HEK293 (cell line): ENCODE measurements around the gene C6orf15.

ENCODE experiments used
- CTCF ChIA-PET: fragments of 350-600 bp; formaldehyde crosslinking; extraction: SDS; loops from one replicate; lab custom pipeline; 2021; ENCODE audit warnings: antibody characterized with exemption; lab: Yijun Ruan, JAX
- POLR2A ChIA-PET: fragments of 300-600 bp; formaldehyde crosslinking; extraction: SDS; loops from one replicate; lab custom pipeline; 2020; ENCODE audit warnings: antibody characterized with exemption, inconsistent platforms; lab: Yijun Ruan, JAX
- H3K27ac ChIP-seq: fragments of 200-500 bp; sonication (Bioruptor generic); 2 replicates; pipeline ENCODE4 v1.5.1; 2014; ENCODE audit warnings: low read depth, low read length, control low read depth, inconsistent platforms; ENCODE audit errors: extremely low read depth
- H3K36me3 ChIP-seq, 2 experiments: fragments of 200-500 bp in 1 of 2; sonication (Bioruptor generic) in 1 of 2; 1 replicate in 1 of 2; 2 replicates in 1 of 2; pipeline ENCODE4 v1.5.1; 2014 to 2017; ENCODE audit warnings: inconsistent platforms in 2 of 2, low read length in 2 of 2; ENCODE audit not compliant: control insufficient read depth in 2 of 2, insufficient read depth in 1 of 2
- H3K4me1 ChIP-seq: fragments of 200-500 bp; sonication (Bioruptor generic); 2 replicates; pipeline ENCODE4 v1.5.1; 2014; ENCODE audit warnings: mild to moderate bottlenecking, low read length, inconsistent platforms; ENCODE audit not compliant: control insufficient read depth, insufficient read depth
- H3K4me3 ChIP-seq: 2 replicates; pipeline ENCODE4 v1.5.1; 2011; ENCODE audit warnings: low read depth, mild to moderate bottlenecking, control low read depth, low read length, moderate library complexity
- H3K9me3 ChIP-seq: fragments of 200-500 bp; sonication (Bioruptor generic); 2 replicates; pipeline ENCODE4 v1.5.1; 2014; ENCODE audit warnings: low read depth, low read length, inconsistent platforms; ENCODE audit not compliant: control insufficient read depth, insufficient read depth
- BCL11B ChIP-seq: fragments of 450-650 bp; formaldehyde crosslinking; IDR thresholded peaks from 2 replicates; pipeline ENCODE4 v1.5.1; 2016; ENCODE audit warnings: low read depth, missing biosample characterization, missing genetic modification characterization
- FEZF1 ChIP-seq: fragments of 450-650 bp; formaldehyde crosslinking; IDR thresholded peaks from 2 replicates; pipeline ENCODE4 v1.5.1; 2016; ENCODE audit warnings: missing biosample characterization, missing genetic modification characterization
- GFI1B ChIP-seq: fragments of 450-650 bp; formaldehyde crosslinking; IDR thresholded peaks from 2 replicates; pipeline ENCODE4 v1.5.1; 2016; ENCODE audit warnings: missing biosample characterization, missing genetic modification characterization
- ZBTB7A ChIP-seq: fragments of 450-650 bp; formaldehyde crosslinking; IDR thresholded peaks from 2 replicates; pipeline ENCODE4 v1.5.1; 2016; ENCODE audit warnings: low read depth, missing biosample characterization, missing genetic modification characterization
- ZFP3 ChIP-seq: fragments of 450-650 bp; formaldehyde crosslinking; IDR thresholded peaks from 2 replicates; pipeline ENCODE4 v1.5.1; 2016; ENCODE audit warnings: low read depth, missing biosample characterization, missing genetic modification characterization
- ZNF10 ChIP-seq: fragments of 450-650 bp; formaldehyde crosslinking; IDR thresholded peaks from 2 replicates; pipeline ENCODE4 v1.5.1; 2017; ENCODE audit warnings: missing biosample characterization, missing genetic modification characterization
- ZNF239 ChIP-seq: fragments of 450-650 bp; formaldehyde crosslinking; IDR thresholded peaks from 2 replicates; pipeline ENCODE4 v1.5.1; 2016; ENCODE audit warnings: missing biosample characterization, missing genetic modification characterization
- ZNF366 ChIP-seq: fragments of 450-650 bp; formaldehyde crosslinking; conservative IDR thresholded peaks from 2 replicates; pipeline ENCODE4 v1.5.1; 2016; ENCODE audit warnings: missing biosample characterization, missing genetic modification characterization
- ZNF37A ChIP-seq: fragments of 450-650 bp; IDR thresholded peaks from 2 replicates; pipeline ENCODE4 v1.5.1; 2018; ENCODE audit warnings: missing biosample characterization, missing genetic modification characterization
- ZNF394 ChIP-seq: fragments of 450-650 bp; formaldehyde crosslinking; IDR thresholded peaks from 2 replicates; pipeline ENCODE4 v1.5.1; 2016; ENCODE audit warnings: missing biosample characterization, missing genetic modification characterization, mild to moderate bottlenecking, moderate library complexity, borderline replicate concordance
- ZNF530 ChIP-seq: fragments of 450-650 bp; formaldehyde crosslinking; IDR thresholded peaks from 2 replicates; pipeline ENCODE4 v1.5.1; 2016; ENCODE audit warnings: low read depth, missing biosample characterization, missing genetic modification characterization
- ZNF549 ChIP-seq: fragments of 450-650 bp; IDR thresholded peaks from 2 replicates; pipeline ENCODE4 v1.5.1; 2018; ENCODE audit warnings: missing biosample characterization, missing genetic modification characterization, mild to moderate bottlenecking, inconsistent platforms, moderate library complexity
- ZNF585B ChIP-seq: fragments of 450-650 bp; formaldehyde crosslinking; IDR thresholded peaks from 2 replicates; pipeline ENCODE4 v1.5.1; 2016; ENCODE audit warnings: missing biosample characterization, missing genetic modification characterization
- ZNF654 ChIP-seq: fragments of 450-650 bp; formaldehyde crosslinking; IDR thresholded peaks from 2 replicates; pipeline ENCODE4 v1.5.1; 2016; ENCODE audit warnings: low read depth, missing biosample characterization, missing genetic modification characterization
- ZSCAN23 ChIP-seq: fragments of 450-650 bp; formaldehyde crosslinking; IDR thresholded peaks from 2 replicates; pipeline ENCODE4 v1.5.1; 2016; ENCODE audit warnings: missing biosample characterization, missing genetic modification characterization
- TF ChIP-seq, protein P1 (sequence below): fragments of 450-650 bp; formaldehyde crosslinking; IDR thresholded peaks from 2 replicates; pipeline ENCODE4 v1.5.1; 2017; ENCODE audit warnings: missing biosample characterization, missing genetic modification characterization
- TF ChIP-seq, protein P2 (sequence below): fragments of 450-650 bp; formaldehyde crosslinking; IDR thresholded peaks from 2 replicates; pipeline ENCODE4 v1.5.1; 2016; ENCODE audit warnings: missing biosample characterization, missing genetic modification characterization, low read depth
- TF ChIP-seq, protein P3 (sequence below): fragments of 450-650 bp; formaldehyde crosslinking; conservative IDR thresholded peaks from 2 replicates; pipeline ENCODE4 v1.5.1; 2016; ENCODE audit warnings: low read depth, missing biosample characterization, missing genetic modification characterization
- TF ChIP-seq, protein P4 (sequence below): fragments of 450-650 bp; formaldehyde crosslinking; IDR thresholded peaks from 2 replicates; pipeline ENCODE4 v1.5.1; 2016; ENCODE audit warnings: missing biosample characterization, missing genetic modification characterization
- TF ChIP-seq, protein P5 (sequence below): fragments of 450-650 bp; formaldehyde crosslinking; IDR thresholded peaks from 2 replicates; pipeline ENCODE4 v1.5.1; 2017; ENCODE audit warnings: missing biosample characterization, missing genetic modification characterization

The C6orf15 gene

DNA sequence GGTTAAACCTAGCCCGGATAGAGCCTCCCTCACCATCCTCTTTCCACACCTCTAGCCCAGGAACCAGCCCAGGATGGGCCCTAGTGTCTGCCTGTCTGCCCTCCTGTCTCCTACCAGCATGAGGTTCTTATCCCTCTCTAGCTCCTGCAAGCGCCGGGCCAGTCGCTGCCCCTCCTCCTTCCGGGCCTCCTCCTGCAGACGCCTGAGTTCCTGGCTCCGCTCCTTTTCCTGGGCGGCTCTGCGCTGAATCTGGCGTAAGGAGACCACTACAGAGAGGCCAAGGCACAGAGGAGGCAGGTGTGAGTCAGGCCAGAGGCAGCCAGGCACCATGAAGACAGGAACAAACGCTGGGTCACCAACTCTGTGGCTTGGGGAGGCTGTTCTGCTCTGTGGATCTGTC, 30.8 kb upstream of the C6orf15 start:
- ChIA-PET POLR2A (no interaction called here), CTCF (interaction anchor here (7.7 kb wide), 1 partner anchor 16 kb away, joined by 49 read pairs; no protein-coding TSS in a partner anchor)
- TF ChIP-seq FEZF1 (tag by site-specific recombination) (no peak), ZNF549 (tag by site-specific recombination) (no peak), ZNF10 (tag by site-specific recombination) (no peak), ZNF530 (tag by site-specific recombination) (no peak), ZNF654 (tag by site-specific recombination) (no peak), BCL11B (tag by site-specific recombination) (no peak), ZNF366 (tag by site-specific recombination) (no peak), ZNF585B (tag by site-specific recombination) (no peak), ZBTB7A (tag by site-specific recombination) (no peak), ZNF239 (tag by site-specific recombination) (no peak), GFI1B (no peak), ZNF37A (tag by site-specific recombination) (no peak), ZNF394 (tag by site-specific recombination) (no peak)
- TF ChIP-seq, protein P1, sequence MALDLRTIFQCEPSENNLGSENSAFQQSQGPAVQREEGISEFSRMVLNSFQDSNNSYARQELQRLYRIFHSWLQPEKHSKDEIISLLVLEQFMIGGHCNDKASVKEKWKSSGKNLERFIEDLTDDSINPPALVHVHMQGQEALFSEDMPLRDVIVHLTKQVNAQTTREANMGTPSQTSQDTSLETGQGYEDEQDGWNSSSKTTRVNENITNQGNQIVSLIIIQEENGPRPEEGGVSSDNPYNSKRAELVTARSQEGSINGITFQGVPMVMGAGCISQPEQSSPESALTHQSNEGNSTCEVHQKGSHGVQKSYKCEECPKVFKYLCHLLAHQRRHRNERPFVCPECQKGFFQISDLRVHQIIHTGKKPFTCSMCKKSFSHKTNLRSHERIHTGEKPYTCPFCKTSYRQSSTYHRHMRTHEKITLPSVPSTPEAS: no peak
- TF ChIP-seq, protein P2, sequence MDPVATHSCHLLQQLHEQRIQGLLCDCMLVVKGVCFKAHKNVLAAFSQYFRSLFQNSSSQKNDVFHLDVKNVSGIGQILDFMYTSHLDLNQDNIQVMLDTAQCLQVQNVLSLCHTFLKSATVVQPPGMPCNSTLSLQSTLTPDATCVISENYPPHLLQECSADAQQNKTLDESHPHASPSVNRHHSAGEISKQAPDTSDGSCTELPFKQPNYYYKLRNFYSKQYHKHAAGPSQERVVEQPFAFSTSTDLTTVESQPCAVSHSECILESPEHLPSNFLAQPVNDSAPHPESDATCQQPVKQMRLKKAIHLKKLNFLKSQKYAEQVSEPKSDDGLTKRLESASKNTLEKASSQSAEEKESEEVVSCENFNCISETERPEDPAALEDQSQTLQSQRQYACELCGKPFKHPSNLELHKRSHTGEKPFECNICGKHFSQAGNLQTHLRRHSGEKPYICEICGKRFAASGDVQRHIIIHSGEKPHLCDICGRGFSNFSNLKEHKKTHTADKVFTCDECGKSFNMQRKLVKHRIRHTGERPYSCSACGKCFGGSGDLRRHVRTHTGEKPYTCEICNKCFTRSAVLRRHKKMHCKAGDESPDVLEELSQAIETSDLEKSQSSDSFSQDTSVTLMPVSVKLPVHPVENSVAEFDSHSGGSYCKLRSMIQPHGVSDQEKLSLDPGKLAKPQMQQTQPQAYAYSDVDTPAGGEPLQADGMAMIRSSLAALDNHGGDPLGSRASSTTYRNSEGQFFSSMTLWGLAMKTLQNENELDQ (tag by site-specific recombination): no peak
- TF ChIP-seq, protein P3, sequence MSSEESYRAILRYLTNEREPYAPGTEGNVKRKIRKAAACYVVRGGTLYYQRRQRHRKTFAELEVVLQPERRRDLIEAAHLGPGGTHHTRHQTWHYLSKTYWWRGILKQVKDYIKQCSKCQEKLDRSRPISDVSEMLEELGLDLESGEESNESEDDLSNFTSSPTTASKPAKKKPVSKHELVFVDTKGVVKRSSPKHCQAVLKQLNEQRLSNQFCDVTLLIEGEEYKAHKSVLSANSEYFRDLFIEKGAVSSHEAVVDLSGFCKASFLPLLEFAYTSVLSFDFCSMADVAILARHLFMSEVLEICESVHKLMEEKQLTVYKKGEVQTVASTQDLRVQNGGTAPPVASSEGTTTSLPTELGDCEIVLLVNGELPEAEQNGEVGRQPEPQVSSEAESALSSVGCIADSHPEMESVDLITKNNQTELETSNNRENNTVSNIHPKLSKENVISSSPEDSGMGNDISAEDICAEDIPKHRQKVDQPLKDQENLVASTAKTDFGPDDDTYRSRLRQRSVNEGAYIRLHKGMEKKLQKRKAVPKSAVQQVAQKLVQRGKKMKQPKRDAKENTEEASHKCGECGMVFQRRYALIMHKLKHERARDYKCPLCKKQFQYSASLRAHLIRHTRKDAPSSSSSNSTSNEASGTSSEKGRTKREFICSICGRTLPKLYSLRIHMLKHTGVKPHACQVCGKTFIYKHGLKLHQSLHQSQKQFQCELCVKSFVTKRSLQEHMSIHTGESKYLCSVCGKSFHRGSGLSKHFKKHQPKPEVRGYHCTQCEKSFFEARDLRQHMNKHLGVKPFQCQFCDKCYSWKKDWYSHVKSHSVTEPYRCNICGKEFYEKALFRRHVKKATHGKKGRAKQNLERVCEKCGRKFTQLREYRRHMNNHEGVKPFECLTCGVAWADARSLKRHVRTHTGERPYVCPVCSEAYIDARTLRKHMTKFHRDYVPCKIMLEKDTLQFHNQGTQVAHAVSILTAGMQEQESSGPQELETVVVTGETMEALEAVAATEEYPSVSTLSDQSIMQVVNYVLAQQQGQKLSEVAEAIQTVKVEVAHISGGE: no peak
- TF ChIP-seq, protein P4, sequence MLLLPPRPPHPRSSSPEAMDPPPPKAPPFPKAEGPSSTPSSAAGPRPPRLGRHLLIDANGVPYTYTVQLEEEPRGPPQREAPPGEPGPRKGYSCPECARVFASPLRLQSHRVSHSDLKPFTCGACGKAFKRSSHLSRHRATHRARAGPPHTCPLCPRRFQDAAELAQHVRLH (tag by site-specific recombination): no peak
- Histone ChIP-seq H3K27ac (no peak overlapping the region), H3K4me3 (no peak overlapping the region), H3K36me3 (peaks cover 11 to 50% of the 10 kb centered on the region in 2 experiments; a peak in 2 of 3 replicates), H3K4me1 (no peaks in the 10 kb centered on the region), H3K9me3 (no peaks in the 10 kb centered on the region)

DNA sequence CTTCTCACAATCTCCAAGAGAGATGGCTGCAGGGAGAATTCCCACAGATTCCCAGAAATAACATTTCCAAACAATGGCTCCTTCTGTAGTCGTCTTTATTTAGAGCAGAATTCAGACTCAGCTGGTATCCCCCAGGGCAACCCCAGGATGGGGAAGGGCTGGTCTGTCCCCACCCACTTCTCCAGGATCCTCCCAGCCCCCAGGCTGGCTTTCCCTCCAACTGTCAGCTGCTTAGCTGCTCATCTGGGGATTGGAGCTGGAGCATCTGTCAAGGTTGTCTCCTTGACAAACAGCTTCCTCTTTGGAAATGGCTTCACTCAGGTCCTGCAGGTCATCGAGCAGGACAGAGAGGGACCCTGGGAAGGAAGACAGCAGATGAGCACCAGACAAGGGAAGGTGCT, 30.0 kb upstream of the C6orf15 start:
- no peaks in the 10 kb centered on the region for H3K9me3 ChIP-seq
- CTCF ChIA-PET: interaction anchor here (0.9 to 7.7 kb wide), 3 partner anchors 15 to 54 kb away, joined by 3 to 49 read pairs (median 7); partner anchors contain the start of gene TCF19
- POLR2A ChIA-PET: interaction anchor here (0.9 kb wide), 1 partner anchor 12 kb away, joined by 6 read pairs; no protein-coding TSS in a partner anchor
- H3K27ac ChIP-seq: no peak overlapping the region
- TF ChIP-seq, protein P5, sequence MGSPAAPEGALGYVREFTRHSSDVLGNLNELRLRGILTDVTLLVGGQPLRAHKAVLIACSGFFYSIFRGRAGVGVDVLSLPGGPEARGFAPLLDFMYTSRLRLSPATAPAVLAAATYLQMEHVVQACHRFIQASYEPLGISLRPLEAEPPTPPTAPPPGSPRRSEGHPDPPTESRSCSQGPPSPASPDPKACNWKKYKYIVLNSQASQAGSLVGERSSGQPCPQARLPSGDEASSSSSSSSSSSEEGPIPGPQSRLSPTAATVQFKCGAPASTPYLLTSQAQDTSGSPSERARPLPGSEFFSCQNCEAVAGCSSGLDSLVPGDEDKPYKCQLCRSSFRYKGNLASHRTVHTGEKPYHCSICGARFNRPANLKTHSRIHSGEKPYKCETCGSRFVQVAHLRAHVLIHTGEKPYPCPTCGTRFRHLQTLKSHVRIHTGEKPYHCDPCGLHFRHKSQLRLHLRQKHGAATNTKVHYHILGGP (tag by site-specific recombination): no peak
- TF ChIP-seq ZFP3 (tag by site-specific recombination) (no peak), ZSCAN23 (tag by site-specific recombination) (no peak)
- no peaks in the 10 kb centered on the region for H3K4me1 ChIP-seq
- peaks cover 11 to 47% of the 10 kb centered on the region in 2 experiments; a peak in 2 of 3 replicates for H3K36me3 ChIP-seq
- no peak overlapping the region for H3K4me3 ChIP-seq
